Uterus (tissue), 2 donors: ENCODE results near the gene PRKN.

Source experiments
- CTCF ChIP-seq, 4 experiments: fragments of 200-600 bp in 2 of 4; fragments of 450-650 bp in 2 of 4; sonication (generic) in 2 of 4; IDR thresholded peaks; one replicate each; pipeline ENCODE4 v1.5.1; 2016 to 2019; ENCODE audit warnings: antibody characterized with exemption in 4 of 4, mild to moderate bottlenecking in 2 of 4, moderate library complexity in 1 of 4
- POLR2A ChIP-seq, 2 donors: fragments of 450-650 bp; IDR thresholded peaks; one replicate each; pipeline ENCODE4 v1.6.1; 2016; ENCODE audit warnings: antibody characterized with exemption in 2 of 2, mild to moderate bottlenecking in 1 of 2, moderate library complexity in 1 of 2

GRCh38 chr6:161303628-161304340 lies 1423.8 kb downstream of the PRKN start:
- TF ChIP-seq CTCF (IDR thresholded peaks at IDR 0.05) (no peak), POLR2A (IDR thresholded peaks at IDR 0.05) (no peak)
